ENCODE data around the gene PLA2G4D.

The PLA2G4D gene

GRCh38 chr15:42108189-42108588 is 13.8 kb upstream of the PLA2G4D start:
- no peaks in the 10 kb centered on the region for H4K20me1 ChIP-seq (ENCODE audit: insufficient read depth)
- TF ChIP-seq CTCF (conservative IDR thresholded peaks at IDR 0.05; ENCODE audit: low read depth, low read length): no peak
- H3K4me3 ChIP-seq (IDR thresholded peaks at IDR 0.05; ENCODE audit: insufficient read depth, low read depth, low read length): no peak overlapping the region
- H3K27ac ChIP-seq: no peak overlapping the region
- no peak overlapping the region for H3K4me2 ChIP-seq
- H3K9ac ChIP-seq: no peak overlapping the region
- H2AFZ ChIP-seq (ENCODE audit: low read depth): no peak overlapping the region
- no peaks in the 10 kb centered on the region for H3K4me1 ChIP-seq (ENCODE audit: low read depth, poor library complexity, severe bottlenecking)
- H3K27me3 ChIP-seq (ENCODE audit: insufficient read depth, low read depth): no peaks in the 10 kb centered on the region
- H3K79me2 ChIP-seq (ENCODE audit: insufficient read depth, low read depth): no peaks in the 10 kb centered on the region
- H3K36me3 ChIP-seq (ENCODE audit: insufficient read depth): no peaks in the 10 kb centered on the region

GRCh38 chr15:42107473-42107872 is 13.1 kb upstream of the PLA2G4D start:
- Histone ChIP-seq H3K4me3 (IDR thresholded peaks at IDR 0.05; ENCODE audit: insufficient read depth, low read depth, low read length) (no peak overlapping the region), H3K36me3 (ENCODE audit: insufficient read depth) (no peaks in the 10 kb centered on the region), H3K27ac (no peak overlapping the region), H2AFZ (ENCODE audit: low read depth) (no peak overlapping the region), H3K79me2 (ENCODE audit: insufficient read depth, low read depth) (no peaks in the 10 kb centered on the region), H4K20me1 (ENCODE audit: insufficient read depth) (no peaks in the 10 kb centered on the region), H3K4me1 (ENCODE audit: low read depth, poor library complexity, severe bottlenecking) (no peaks in the 10 kb centered on the region), H3K9ac (no peak overlapping the region), H3K27me3 (ENCODE audit: insufficient read depth, low read depth) (no peaks in the 10 kb centered on the region), H3K4me2 (no peak overlapping the region)
- TF ChIP-seq CTCF (conservative IDR thresholded peaks at IDR 0.05; ENCODE audit: low read depth, low read length): no peak

- no peak overlapping the region for H3K27ac ChIP-seq
- no peaks in the 10 kb centered on the region for H4K20me1 ChIP-seq (ENCODE audit: insufficient read depth)
- no peak overlapping the region for H3K4me3 ChIP-seq (IDR thresholded peaks at IDR 0.05; ENCODE audit: insufficient read depth, low read depth, low read length)
- no peaks in the 10 kb centered on the region for H3K79me2 ChIP-seq (ENCODE audit: insufficient read depth, low read depth)
- H3K36me3 ChIP-seq (ENCODE audit: insufficient read depth): no peaks in the 10 kb centered on the region
- no peak overlapping the region for H3K4me2 ChIP-seq
- TF ChIP-seq CTCF (conservative IDR thresholded peaks at IDR 0.05; ENCODE audit: low read depth, low read length): no peak
- no peaks in the 10 kb centered on the region for H3K4me1 ChIP-seq (ENCODE audit: low read depth, poor library complexity, severe bottlenecking)
- H3K9ac ChIP-seq: no peak overlapping the region
- no peaks in the 10 kb centered on the region for H3K27me3 ChIP-seq (ENCODE audit: insufficient read depth, low read depth)
- H2AFZ ChIP-seq (ENCODE audit: low read depth): no peak overlapping the region
Observed at GRCh38 chr15:42106288-42106687, 11.9 kb upstream of the PLA2G4D start.

GRCh38 chr15:42104095-42104891 is 9.9 kb upstream of the PLA2G4D start:
- Histone ChIP-seq H3K4me1 (ENCODE audit: low read depth, poor library complexity, severe bottlenecking) (no peaks in the 10 kb centered on the region), H3K79me2 (ENCODE audit: insufficient read depth, low read depth) (no peaks in the 10 kb centered on the region), H3K27ac (no peak overlapping the region), H4K20me1 (ENCODE audit: insufficient read depth) (no peaks in the 10 kb centered on the region), H3K4me3 (IDR thresholded peaks at IDR 0.05; ENCODE audit: insufficient read depth, low read depth, low read length) (no peak overlapping the region), H3K36me3 (ENCODE audit: insufficient read depth) (no peaks in the 10 kb centered on the region), H2AFZ (ENCODE audit: low read depth) (no peak overlapping the region), H3K4me2 (no peak overlapping the region), H3K27me3 (ENCODE audit: insufficient read depth, low read depth) (no peaks in the 10 kb centered on the region), H3K9ac (no peak overlapping the region)
- TF ChIP-seq CTCF (conservative IDR thresholded peaks at IDR 0.05; ENCODE audit: low read depth, low read length): no peak
